Fibroblast of lung (primary cell): ENCODE data around the gene GPR149. TPM values are rescaled to one million over a fixed set of nuclear protein-coding genes. Genes with fewer than 3 reads are reported as not detected.

Experiments used
- DNase-seq, 2 donors: peaks; one replicate each; pipeline versions ENCODE4 v3.0.0 to v3.0.0-alpha.2; 2010; ENCODE audit warnings: low read depth in 2 of 2
- H2AFZ ChIP-seq: 2 replicates; pipeline ENCODE4 v1.5.1; 2012; ENCODE audit warnings: low read length, control low read depth, inconsistent platforms
- H3K27ac ChIP-seq: 2 replicates; pipeline ENCODE4 v1.5.1; 2011; ENCODE audit warnings: low read length, control low read depth; ENCODE audit not compliant: insufficient read depth
- H3K27me3 ChIP-seq: 2 replicates; pipeline ENCODE4 v1.5.1; 2011; ENCODE audit warnings: mild to moderate bottlenecking, low read length; ENCODE audit not compliant: control insufficient read depth, insufficient read depth
- H3K36me3 ChIP-seq: 2 replicates; pipeline ENCODE4 v1.5.1; 2011; ENCODE audit warnings: low read length; ENCODE audit not compliant: control insufficient read depth, insufficient read depth
- H3K4me1 ChIP-seq: 2 replicates; pipeline ENCODE4 v1.5.1; 2011; ENCODE audit warnings: low read length; ENCODE audit not compliant: control insufficient read depth, insufficient read depth; ENCODE audit errors: extremely low read depth
- H3K4me2 ChIP-seq: 2 replicates; pipeline ENCODE4 v1.5.1; 2011; ENCODE audit warnings: low read length, control low read depth; ENCODE audit not compliant: insufficient read depth; ENCODE audit errors: extremely low read depth
- H3K4me3 ChIP-seq, 4 experiments: fragments of 200-600 bp in 1 of 4; sonication (generic) in 1 of 4; replicated peaks in 1 of 4; 2 replicates each; pipeline ENCODE4 v1.5.1; 2011 to 2016; ENCODE audit warnings: low read length in 4 of 4, low read depth in 3 of 4, mild to moderate bottlenecking in 3 of 4, control low read depth in 2 of 4, inconsistent platforms in 1 of 4, mixed read lengths in 1 of 4; ENCODE audit not compliant: insufficient read depth in 1 of 4; ENCODE audit errors: control extremely low read depth in 1 of 4
- H3K79me2 ChIP-seq: 2 replicates; pipeline ENCODE4 v1.5.1; 2012; ENCODE audit warnings: mild to moderate bottlenecking, low read length, inconsistent platforms; ENCODE audit not compliant: control insufficient read depth, insufficient read depth
- H3K9ac ChIP-seq: 2 replicates; pipeline ENCODE4 v1.5.1; 2011; ENCODE audit warnings: mild to moderate bottlenecking, low read length, control low read depth; ENCODE audit not compliant: insufficient read depth
- H3K9me3 ChIP-seq: 2 replicates; pipeline ENCODE4 v1.5.1; 2012; ENCODE audit warnings: low read depth, low read length; ENCODE audit not compliant: control insufficient read depth, insufficient read depth
- H4K20me1 ChIP-seq: 2 replicates; pipeline ENCODE4 v1.5.1; 2011; ENCODE audit warnings: low read length; ENCODE audit not compliant: control insufficient read depth, insufficient read depth; ENCODE audit errors: extremely low read depth
- CTCF ChIP-seq, 2 donors: IDR thresholded peaks in 1 of 2; conservative IDR thresholded peaks in 1 of 2; 1 replicate in 1 of 2; 2 replicates in 1 of 2; pipeline ENCODE4 v1.5.1; 2011 to 2012; ENCODE audit warnings: low read length in 2 of 2, control low read depth in 1 of 2, inconsistent platforms in 1 of 2, low read depth in 1 of 2, mild to moderate bottlenecking in 1 of 2
- EZH2 ChIP-seq: IDR thresholded peaks from 2 replicates; pipeline ENCODE4 v1.5.1; 2012; ENCODE audit warnings: low read length, control low read depth, mild to moderate bottlenecking; ENCODE audit errors: missing control alignments
- polyA plus RNA-seq, 2 donors: library from polyadenylated mRNA; depleted of rRNA in 1 of 2; stranded (reverse) in 1 of 2; unstranded in 1 of 2; fragments of >200 nt; gene quantifications; 2 replicates each; pipeline ENCODE4 v1.2.1, GENCODE V29; 2011 to 2012; ENCODE audit warnings: missing spikeins in 1 of 2
- total RNA-seq: library from RNA; depleted of rRNA; stranded (reverse); fragments of >200 nt; gene quantifications from 2 replicates; pipeline ENCODE4 v1.2.1, GENCODE V29; 2014

The GPR149 gene
- total and polyA plus RNA-seq, 2 donors (not counting 1 experiment from before 2014, with no cell fraction given) = not detected

GRCh38 chr3:154431043-154431442 is 1.1 kb upstream of the GPR149 start:
- H3K4me2 ChIP-seq = no peak overlapping the region
- H3K27ac ChIP-seq = no peak overlapping the region
- H3K36me3 ChIP-seq = no peaks in the 10 kb centered on the region
- no peaks in the 10 kb centered on the region for H4K20me1 ChIP-seq
- no peak overlapping the region for H3K4me3 ChIP-seq
- TF ChIP-seq CTCF (conservative IDR thresholded peaks at IDR 0.05 in 1 of 2, IDR thresholded peaks at IDR 0.05 in 1 of 2; ENCODE audit: low read depth in 1 of 2, low read length in 2 of 2) = no peak
- no peak for TF ChIP-seq EZH2
- no peaks in the 10 kb centered on the region for H3K4me1 ChIP-seq
- H3K27me3 ChIP-seq = no peaks in the 10 kb centered on the region
- H2AFZ ChIP-seq = no peak overlapping the region
- no peak for DNase-seq
- H3K9me3 ChIP-seq = no peaks in the 10 kb centered on the region
- no peak overlapping the region for H3K9ac ChIP-seq
- H3K79me2 ChIP-seq = no peaks in the 10 kb centered on the region

- Histone ChIP-seq H3K27me3 (no peaks in the 10 kb centered on the region), H4K20me1 (no peaks in the 10 kb centered on the region), H3K9me3 (no peaks in the 10 kb centered on the region), H3K4me1 (no peaks in the 10 kb centered on the region), H2AFZ (no peak overlapping the region), H3K36me3 (no peaks in the 10 kb centered on the region), H3K79me2 (no peaks in the 10 kb centered on the region), H3K4me2 (peak overlapping the region; percentile 35), H3K4me3 (peak overlapping the region in 2 of 4 experiments; percentile 20 to 26), H3K9ac (no peak overlapping the region), H3K27ac (no peak overlapping the region)
- TF ChIP-seq CTCF (conservative IDR thresholded peaks at IDR 0.05 in 1 of 2, IDR thresholded peaks at IDR 0.05 in 1 of 2; ENCODE audit: low read depth in 1 of 2, low read length in 2 of 2) = no peak
- TF ChIP-seq EZH2 = no peak
- DNase-seq = no peak
These were observed 1.4 kb downstream of the GPR149 start for GRCh38 chr3:154428286-154429206.

GRCh38 chr3:154427685-154428285 is 2.2 kb downstream of the GPR149 start:
- Histone ChIP-seq H4K20me1 (no peaks in the 10 kb centered on the region), H3K27ac (no peak overlapping the region), H3K4me1 (no peaks in the 10 kb centered on the region), H3K36me3 (no peaks in the 10 kb centered on the region), H3K27me3 (no peaks in the 10 kb centered on the region), H3K9me3 (no peaks in the 10 kb centered on the region), H3K4me2 (peak overlapping the region; percentile 35), H3K79me2 (no peaks in the 10 kb centered on the region), H3K9ac (no peak overlapping the region), H3K4me3 (peak overlapping the region in 1 of 4 experiments; percentile 26), H2AFZ (no peak overlapping the region)
- DNase-seq = no peak
- no peak for TF ChIP-seq EZH2
- TF ChIP-seq CTCF (conservative IDR thresholded peaks at IDR 0.05 in 1 of 2, IDR thresholded peaks at IDR 0.05 in 1 of 2; ENCODE audit: low read depth in 1 of 2, low read length in 2 of 2) = no peak
